Retinal pigment epithelial cell (primary cell): ENCODE measurements around the gene MVB12B.

ENCODE experiments used
- DNase-seq: peaks from one replicate; pipeline ENCODE4 v3.0.0-alpha.2; 2010; ENCODE audit warnings: low read depth
- H3K4me3 ChIP-seq: 2 replicates; pipeline ENCODE4 v1.5.1; 2011; ENCODE audit warnings: mild to moderate bottlenecking, low read length, control low read depth, moderate library complexity
- TF ChIP-seq, protein P1 (sequence below): conservative IDR thresholded peaks from 2 replicates; pipeline ENCODE4 v1.5.1; 2011; ENCODE audit warnings: low read depth, low read length, control low read depth, inconsistent platforms

The MVB12B gene

GRCh38 chr9:126465977-126466376 lies 139.3 kb downstream of the MVB12B start:
- H3K4me3 ChIP-seq, result no peak overlapping the region
- no peak for DNase-seq
- TF ChIP-seq, protein P1, sequence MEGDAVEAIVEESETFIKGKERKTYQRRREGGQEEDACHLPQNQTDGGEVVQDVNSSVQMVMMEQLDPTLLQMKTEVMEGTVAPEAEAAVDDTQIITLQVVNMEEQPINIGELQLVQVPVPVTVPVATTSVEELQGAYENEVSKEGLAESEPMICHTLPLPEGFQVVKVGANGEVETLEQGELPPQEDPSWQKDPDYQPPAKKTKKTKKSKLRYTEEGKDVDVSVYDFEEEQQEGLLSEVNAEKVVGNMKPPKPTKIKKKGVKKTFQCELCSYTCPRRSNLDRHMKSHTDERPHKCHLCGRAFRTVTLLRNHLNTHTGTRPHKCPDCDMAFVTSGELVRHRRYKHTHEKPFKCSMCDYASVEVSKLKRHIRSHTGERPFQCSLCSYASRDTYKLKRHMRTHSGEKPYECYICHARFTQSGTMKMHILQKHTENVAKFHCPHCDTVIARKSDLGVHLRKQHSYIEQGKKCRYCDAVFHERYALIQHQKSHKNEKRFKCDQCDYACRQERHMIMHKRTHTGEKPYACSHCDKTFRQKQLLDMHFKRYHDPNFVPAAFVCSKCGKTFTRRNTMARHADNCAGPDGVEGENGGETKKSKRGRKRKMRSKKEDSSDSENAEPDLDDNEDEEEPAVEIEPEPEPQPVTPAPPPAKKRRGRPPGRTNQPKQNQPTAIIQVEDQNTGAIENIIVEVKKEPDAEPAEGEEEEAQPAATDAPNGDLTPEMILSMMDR, result no peak

- DNase-seq, result no peak
- TF ChIP-seq, protein P1, result no peak
- H3K4me3 ChIP-seq, result no peak overlapping the region
Measured at GRCh38 chr9:126468141-126468825, 141.7 kb downstream of the MVB12B start.

- TF ChIP-seq, protein P1, result no peak
- no peak for DNase-seq
- no peak overlapping the region for H3K4me3 ChIP-seq
Measured at GRCh38 chr9:126470241-126470993, 143.8 kb downstream of the MVB12B start.

DNA sequence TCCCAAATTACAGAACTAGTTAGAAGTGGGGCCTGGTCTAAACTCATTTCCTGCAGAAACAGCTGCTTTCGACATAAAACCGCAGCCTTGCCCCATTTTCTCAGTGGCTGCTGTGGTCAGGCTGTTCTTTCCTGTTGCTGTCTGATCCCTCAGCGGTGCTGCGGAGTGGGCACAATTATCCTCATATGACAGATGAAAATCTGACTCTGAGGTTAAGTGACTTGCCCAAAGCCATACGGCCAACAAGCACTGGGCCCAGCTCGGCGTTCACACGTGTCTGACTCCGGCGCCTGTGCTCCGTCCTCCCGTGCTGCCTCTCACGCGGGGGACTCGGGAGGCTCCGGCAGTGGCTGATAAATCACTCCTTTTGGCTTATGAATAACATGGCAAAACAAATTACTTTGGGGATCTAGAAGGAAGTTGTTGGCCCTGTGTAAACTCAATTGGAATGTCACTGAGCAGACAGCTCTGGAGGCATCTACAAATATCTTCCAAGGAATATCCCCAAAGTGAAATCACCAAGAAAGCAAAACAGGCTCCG lies 144.5 kb downstream of the MVB12B start:
- no peak overlapping the region for H3K4me3 ChIP-seq
- TF ChIP-seq, protein P1, result no peak
- DNase-seq, result no peak

DNA sequence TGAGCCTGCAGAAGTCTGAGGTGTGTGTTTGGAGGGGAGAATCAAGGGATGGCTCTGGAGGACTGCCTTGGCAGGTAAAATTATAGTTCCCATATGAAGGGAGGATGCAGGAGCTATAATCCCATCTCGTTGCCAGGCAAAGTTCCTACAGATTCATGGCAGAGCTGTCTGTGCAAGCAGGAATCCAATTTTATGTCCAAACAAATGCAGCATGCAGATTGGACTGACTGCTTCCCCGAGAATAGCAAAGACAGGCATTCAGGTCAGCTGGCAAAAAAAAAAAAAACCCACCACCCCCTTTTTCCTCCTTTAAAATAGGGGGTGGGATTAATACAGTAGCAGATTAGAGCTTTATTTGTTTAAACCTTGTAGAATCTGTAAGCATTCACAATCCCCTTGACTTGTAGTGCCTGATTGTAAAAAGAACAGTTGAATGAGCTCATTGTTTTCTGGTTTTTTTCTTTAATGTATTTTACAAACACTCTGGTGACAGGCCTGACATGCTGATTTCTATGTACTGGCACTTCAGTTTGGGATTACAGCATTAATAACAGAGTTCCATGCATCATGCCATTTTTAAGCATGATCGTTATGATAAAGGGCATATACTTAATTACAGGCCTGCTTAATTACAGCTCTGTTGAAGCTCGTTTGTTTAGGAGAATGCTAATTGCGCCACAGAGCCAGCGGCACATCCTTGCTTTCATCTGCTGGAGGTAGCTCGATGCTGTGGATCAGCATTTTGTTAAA lies 145.7 kb downstream of the MVB12B start:
- no peak overlapping the region for H3K4me3 ChIP-seq
- no peak for DNase-seq
- TF ChIP-seq, protein P1, result no peak

- no peak for DNase-seq
- TF ChIP-seq, protein P1, result no peak
- no peak overlapping the region for H3K4me3 ChIP-seq
Measured at GRCh38 chr9:126472948-126473298, 146.3 kb downstream of the MVB12B start.
